Upper lobe of left lung (tissue), 6 donors: ENCODE results near the gene TSACC. TPM values are rescaled to one million over a fixed set of nuclear protein-coding genes. Genes with fewer than 3 reads are reported as not detected.

Experiments
- ATAC-seq, 2 donors: fragments of 200-7000 bp; cut with Tn5 transposase; one replicate each; pipeline ENCODE4 v1.9.1; 2022; ENCODE audit warnings: mild to moderate bottlenecking in 2 of 2, moderate library complexity in 2 of 2; ENCODE audit not compliant: low FRiP score in 2 of 2
- DNase-seq, 2 donors: peaks; one replicate each; pipeline ENCODE4 v3.0.0-alpha.2; 2019 to 2020
- H3K27ac ChIP-seq, 4 donors: fragments of 200-600 bp; sonication (generic); one replicate each; pipeline ENCODE4 v1.5.1; 2016 to 2019
- H3K27me3 ChIP-seq, 4 donors: fragments of 200-600 bp; sonication (generic); one replicate each; pipeline ENCODE4 v1.5.1; 2017 to 2019
- H3K36me3 ChIP-seq, 4 donors: fragments of 200-600 bp; sonication (generic); one replicate each; pipeline ENCODE4 v1.5.1; 2016 to 2019
- H3K4me1 ChIP-seq, 4 donors: fragments of 200-600 bp; sonication (generic); one replicate each; pipeline ENCODE4 v1.5.1; 2018 to 2019
- H3K4me3 ChIP-seq, 4 donors: fragments of 200-600 bp; sonication (generic); one replicate each; pipeline ENCODE4 v1.5.1; 2017 to 2019; ENCODE audit warnings: mild to moderate bottlenecking in 2 of 4, moderate library complexity in 1 of 4
- H3K9me3 ChIP-seq, 4 donors: fragments of 200-600 bp; sonication (generic); one replicate each; pipeline ENCODE4 v1.5.1; 2018 to 2019
- EP300 ChIP-seq, 4 donors: sonication (generic); formaldehyde crosslinking; IDR thresholded peaks; one replicate each; pipeline ENCODE4 v1.5.1; 2017; ENCODE audit warnings: antibody characterized with exemption in 4 of 4, control low read depth in 2 of 4
- POLR2A ChIP-seq, 4 donors: fragments of 450-650 bp; IDR thresholded peaks; one replicate each; pipeline ENCODE4 v1.5.1; 2016 to 2017; ENCODE audit warnings: antibody characterized with exemption in 4 of 4, mild to moderate bottlenecking in 2 of 4
- POLR2AphosphoS5 ChIP-seq, 2 donors: sonication (generic); formaldehyde crosslinking; IDR thresholded peaks; one replicate each; pipeline ENCODE4 v1.5.1; 2017; ENCODE audit warnings: antibody characterized with exemption in 2 of 2
- WGBS, 2 donors: methylation state at CpG; one replicate each; pipeline ENCODE4 v1.1.5; 2017 to 2018; 5-methylcytosine and 5-hydroxymethylcytosine counted together
- total RNA-seq, 6 donors: library from RNA; depleted of rRNA in 4 of 6; stranded (reverse); fragments of >200 nt in 4 of 6; gene quantifications; one replicate each; pipeline versions ENCODE4 v1.1.0 to v1.2.1, GENCODE V29; 2016 to 2021
- TF ChIP-seq, protein P1 (sequence below), 6 experiments: fragments of 450-650 bp in 4 of 6; fragments of 200-600 bp in 2 of 6; sonication (generic) in 2 of 6; IDR thresholded peaks; one replicate each; pipeline ENCODE4 v1.5.1; 2016 to 2019; ENCODE audit warnings: antibody characterized with exemption in 6 of 6
- donor health status: DM: no; HTN: no; CAD: no; lungs with moderate emphysema.
- donor health status: DM: no; HTN: yes; CAD: no; lungs with severe emphysema.

Gene TSACC
- total RNA-seq, 6 donors from 2014 or later: 1.1 to 4.2 TPM; not detected in 4

GRCh38 chr1:156392452-156392853 is 54.1 kb downstream of the TSACC start:
- TF ChIP-seq, protein P1, sequence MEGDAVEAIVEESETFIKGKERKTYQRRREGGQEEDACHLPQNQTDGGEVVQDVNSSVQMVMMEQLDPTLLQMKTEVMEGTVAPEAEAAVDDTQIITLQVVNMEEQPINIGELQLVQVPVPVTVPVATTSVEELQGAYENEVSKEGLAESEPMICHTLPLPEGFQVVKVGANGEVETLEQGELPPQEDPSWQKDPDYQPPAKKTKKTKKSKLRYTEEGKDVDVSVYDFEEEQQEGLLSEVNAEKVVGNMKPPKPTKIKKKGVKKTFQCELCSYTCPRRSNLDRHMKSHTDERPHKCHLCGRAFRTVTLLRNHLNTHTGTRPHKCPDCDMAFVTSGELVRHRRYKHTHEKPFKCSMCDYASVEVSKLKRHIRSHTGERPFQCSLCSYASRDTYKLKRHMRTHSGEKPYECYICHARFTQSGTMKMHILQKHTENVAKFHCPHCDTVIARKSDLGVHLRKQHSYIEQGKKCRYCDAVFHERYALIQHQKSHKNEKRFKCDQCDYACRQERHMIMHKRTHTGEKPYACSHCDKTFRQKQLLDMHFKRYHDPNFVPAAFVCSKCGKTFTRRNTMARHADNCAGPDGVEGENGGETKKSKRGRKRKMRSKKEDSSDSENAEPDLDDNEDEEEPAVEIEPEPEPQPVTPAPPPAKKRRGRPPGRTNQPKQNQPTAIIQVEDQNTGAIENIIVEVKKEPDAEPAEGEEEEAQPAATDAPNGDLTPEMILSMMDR (IDR thresholded peaks at IDR 0.05): no peak
- TF ChIP-seq EP300 (IDR thresholded peaks at IDR 0.05): no peak
- no peak for TF ChIP-seq POLR2AphosphoS5 (IDR thresholded peaks at IDR 0.05)
- no peak for TF ChIP-seq POLR2A (IDR thresholded peaks at IDR 0.05)

GRCh38 chr1:156393095-156393494 is 54.8 kb downstream of the TSACC start:
- no peak for DNase-seq
- no peaks in the 10 kb centered on the region for H3K36me3 ChIP-seq
- ATAC-seq: no peak
- H3K27me3 ChIP-seq: peaks cover 0 to 12% (median 7%) of the 10 kb centered on the region in 4 donors
- H3K27ac ChIP-seq: no peak overlapping the region
- peaks cover 0 to 6% (median 4%) of the 10 kb centered on the region in 4 donors for H3K4me1 ChIP-seq
- no peak overlapping the region for H3K4me3 ChIP-seq
- TF ChIP-seq, protein P1 (IDR thresholded peaks at IDR 0.05): no peak
- TF ChIP-seq EP300 (IDR thresholded peaks at IDR 0.05) (no peak), POLR2A (IDR thresholded peaks at IDR 0.05) (no peak), POLR2AphosphoS5 (IDR thresholded peaks at IDR 0.05) (no peak)
- no peaks in the 10 kb centered on the region for H3K9me3 ChIP-seq

More at GRCh38 chr1:156392452-156392853, 54.1 kb downstream of the TSACC start:
- Histone ChIP-seq H3K4me3 (no peak overlapping the region), H3K4me1 (peaks cover 0 to 9% (median 6%) of the 10 kb centered on the region in 4 donors), H3K9me3 (no peaks in the 10 kb centered on the region), H3K27ac (no peak overlapping the region), H3K36me3 (no peaks in the 10 kb centered on the region), H3K27me3 (peaks cover 0 to 16% (median 10%) of the 10 kb centered on the region in 4 donors)
- DNase-seq (no peak), ATAC-seq (no peak)
- 80 to 97% methylated on average over 11 to 13 of the region's 13 CpGs for WGBS, 2 donors

GRCh38 chr1:156394082-156394481 is 55.8 kb downstream of the TSACC start:
- H3K27me3 ChIP-seq: peaks cover 0 to 6% (median 0%) of the 10 kb centered on the region in 4 donors
- DNase-seq: no peak
- WGBS, 2 donors: 86 to 91% methylated on average over 9 of the region's 9 CpGs

DNA sequence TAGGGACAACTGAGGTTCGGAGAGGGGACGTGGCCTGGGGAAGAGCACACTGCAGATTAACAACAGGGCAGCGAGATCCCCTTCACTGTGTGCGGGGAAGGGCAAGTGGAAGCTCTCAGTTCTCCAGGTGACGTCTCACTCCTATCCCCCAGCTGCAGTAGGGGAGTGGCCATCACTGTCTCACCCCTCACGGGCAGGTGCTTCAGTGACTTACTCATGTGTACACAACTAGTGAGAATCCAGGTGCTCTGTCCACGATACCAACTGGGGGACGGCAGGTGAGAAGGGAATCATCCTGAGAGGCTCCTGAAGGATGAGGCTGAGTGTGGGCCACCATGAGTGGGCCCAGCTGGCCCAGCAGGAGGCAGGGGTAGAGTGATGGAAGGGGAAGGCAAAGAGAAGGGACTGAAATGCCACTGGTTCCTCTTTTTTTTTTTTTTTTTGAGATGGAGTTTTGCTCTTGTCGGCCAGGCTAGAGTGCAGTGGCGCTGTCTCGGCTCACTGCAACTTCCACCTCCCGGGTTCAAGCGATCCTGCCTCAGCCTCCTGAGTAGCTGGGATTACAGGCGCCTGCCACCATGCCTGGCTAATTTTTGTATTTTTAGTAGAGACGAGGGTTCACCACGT is 56.6 kb downstream of the TSACC start:
- WGBS, 2 donors: 66 to 80% methylated on average over 13 to 16 of the region's 16 CpGs
- no peak for TF ChIP-seq POLR2A (IDR thresholded peaks at IDR 0.05)
- TF ChIP-seq, protein P1 (IDR thresholded peaks at IDR 0.05): no peak
- TF ChIP-seq POLR2AphosphoS5 (IDR thresholded peaks at IDR 0.05): no peak
- no peak for TF ChIP-seq EP300 (IDR thresholded peaks at IDR 0.05)

More at GRCh38 chr1:156394082-156394481, 55.8 kb downstream of the TSACC start:
- ATAC-seq: no peak
- Histone ChIP-seq H3K36me3 (no peaks in the 10 kb centered on the region), H3K9me3 (no peaks in the 10 kb centered on the region), H3K4me3 (no peak overlapping the region), H3K27ac (no peak overlapping the region), H3K4me1 (no peaks in the 10 kb centered on the region)
- no peak for TF ChIP-seq EP300 (IDR thresholded peaks at IDR 0.05)
- TF ChIP-seq, protein P1 (IDR thresholded peaks at IDR 0.05): no peak
- no peak for TF ChIP-seq POLR2A (IDR thresholded peaks at IDR 0.05)

More for the DNA sequence above, 56.6 kb downstream of the TSACC start:
- Histone ChIP-seq H3K4me1 (no peaks in the 10 kb centered on the region), H3K27me3 (peaks cover 0 to under 1% (median 0%) of the 10 kb centered on the region in 4 donors), H3K4me3 (no peak overlapping the region), H3K36me3 (no peaks in the 10 kb centered on the region), H3K9me3 (no peaks in the 10 kb centered on the region), H3K27ac (no peak overlapping the region)
- DNase-seq (no peak), ATAC-seq (no peak)

Other genes starting within 250 kb of the TSACC start
- gene LMNA, start 223.8 kb upstream of the TSACC start, total RNA-seq: 1,000 to 10,000 TPM in 1 of 6 donors, 100 to 1,000 TPM in 5; 156 to 1,281 (median 388) TPM
- 10 to 100 TPM; 28.9 to 65.9 (median 33.5) TPM for gene SEMA4A, start 184.9 kb upstream of the TSACC start, total RNA-seq
- gene SLC25A44, start 144.4 kb upstream of the TSACC start, total RNA-seq: 10 to 100 TPM; 11.0 to 27.4 (median 21.1) TPM
- 10 to 100 TPM; 46.1 to 88.2 (median 66.6) TPM for gene PMF1, start 125.5 kb upstream of the TSACC start, total RNA-seq
- 10 to 100 TPM in 1 of 6 donors, 1 to 10 TPM in 3, under 1 TPM in 1, not detected in 1; 0.69 to 31.4 (median 1.9) TPM for gene BGLAP, start 96.3 kb upstream of the TSACC start, total RNA-seq
- gene PAQR6, start 90.5 kb upstream of the TSACC start, total RNA-seq: 10 to 100 TPM in 1 of 6 donors, 1 to 10 TPM in 5; 1.3 to 10.5 (median 2.9) TPM
- gene SMG5, start 55.7 kb upstream of the TSACC start, total RNA-seq: 100 to 1,000 TPM in 1 of 6 donors, 10 to 100 TPM in 5; 52.3 to 136 (median 69.1) TPM
- gene TMEM79, start 54.2 kb upstream of the TSACC start, total RNA-seq: 10 to 100 TPM in 1 of 6 donors, 1 to 10 TPM in 5; 1.3 to 10.5 (median 3.1) TPM
- 10 to 100 TPM; 22.1 to 80.4 (median 50.9) TPM for gene GLMP, start 42.8 kb upstream of the TSACC start, total RNA-seq
- gene VHLL, start 39.2 kb upstream of the TSACC start, total RNA-seq: 1 to 10 TPM in 1 of 6 donors, not detected in 5; 7.3 TPM
- gene CCT3, start 234 bp upstream of the TSACC start, total RNA-seq: 100 to 1,000 TPM in 4 of 6 donors, 10 to 100 TPM in 2; 53.5 to 171 (median 112) TPM
- gene RHBG, start 30.7 kb downstream of the TSACC start, total RNA-seq: under 1 TPM in 1 of 6 donors, not detected in 5; 0.24 TPM
- gene MEF2D, start 162.2 kb downstream of the TSACC start, total RNA-seq: 100 to 1,000 TPM in 2 of 6 donors, 10 to 100 TPM in 4; 42.7 to 146 (median 58.7) TPM
- gene IQGAP3, start 234.0 kb downstream of the TSACC start, total RNA-seq: 10 to 100 TPM in 1 of 6 donors, 1 to 10 TPM in 4, under 1 TPM in 1; under 0.01 to 16.0 (median 2.2) TPM
- gene TTC24, start 241.2 kb downstream of the TSACC start, total RNA-seq: under 1 TPM in 1 of 6 donors, not detected in 5; 0.20 TPM